GM19023 (cell line): ENCODE measurements around the gene FNDC3B.
"Not testable (repeated sequence)": the region's sequence is repeated elsewhere in the genome, so short reads cannot be mapped to it uniquely, and the experiment has no call there.

ENCODE experiments used
- ATAC-seq: cut with Tn5 transposase; IDR thresholded peaks from one replicate; pipeline ENCODE4 v1.9.1; 2021; ENCODE audit warnings: mild to moderate bottlenecking, moderate library complexity; ENCODE audit not compliant: unreplicated experiment

FNDC3B gene

GRCh38 chr3:172090035-172090434 lies 50.7 kb downstream of the FNDC3B start:
- no peak for ATAC-seq

GRCh38 chr3:172092658-172093057 lies 53.3 kb downstream of the FNDC3B start:
- ATAC-seq: no peak

- ATAC-seq: not testable (repeated sequence)
These were observed 54.4 kb downstream of the FNDC3B start for GRCh38 chr3:172093581-172094443.

GRCh38 chr3:172094621-172095557 lies 55.5 kb downstream of the FNDC3B start:
- peak; percentile 87 for ATAC-seq

GRCh38 chr3:172096881-172097420 lies 57.6 kb downstream of the FNDC3B start:
- ATAC-seq: no peak

- no peak for ATAC-seq
These were observed 58.2 kb downstream of the FNDC3B start for GRCh38 chr3:172097585-172097984.

- ATAC-seq: no peak
These were observed 59.5 kb downstream of the FNDC3B start for GRCh38 chr3:172098698-172099494.

GRCh38 chr3:172099495-172099808 lies 60.1 kb downstream of the FNDC3B start:
- no peak for ATAC-seq

GRCh38 chr3:172100482-172100881 lies 61.1 kb downstream of the FNDC3B start:
- peak; percentile 50 for ATAC-seq

- peak; percentile 51 for ATAC-seq
These were observed 61.7 kb downstream of the FNDC3B start for GRCh38 chr3:172101107-172101506.

- ATAC-seq: peak; percentile 28
These were observed 62.9 kb downstream of the FNDC3B start for GRCh38 chr3:172102123-172102882.

- ATAC-seq: no peak
These were observed 63.5 kb downstream of the FNDC3B start for GRCh38 chr3:172102883-172103310.

GRCh38 chr3:172103724-172104123 lies 64.3 kb downstream of the FNDC3B start:
- ATAC-seq: no peak

GRCh38 chr3:172104471-172105072 lies 65.2 kb downstream of the FNDC3B start:
- no peak for ATAC-seq

- no peak for ATAC-seq
These were observed 66.9 kb downstream of the FNDC3B start for GRCh38 chr3:172106037-172106954.

- peak; percentile 46 for ATAC-seq
These were observed 67.6 kb downstream of the FNDC3B start for GRCh38 chr3:172106989-172107388.

GRCh38 chr3:172107403-172107802 lies 68.0 kb downstream of the FNDC3B start:
- ATAC-seq: peak; percentile 91

- no peak for ATAC-seq
These were observed 70.9 kb downstream of the FNDC3B start for GRCh38 chr3:172110127-172110779.
